H1 (cell line): ENCODE data around the gene INTS1. TPM values are rescaled to one million over a fixed set of nuclear protein-coding genes. Genes with fewer than 3 reads are reported as not detected.

ENCODE experiments used
- CTCF ChIA-PET: fragments of 300-600 bp; sonication (Branson Sonifier 250); formaldehyde crosslinking; loops from one replicate; lab custom pipeline; 2021; ENCODE audit not compliant: partially characterized antibody; lab: Charles Lee
- POLR2A ChIA-PET: fragments of 300-600 bp; sonication (Branson Sonifier 250); formaldehyde crosslinking; loops from one replicate; lab custom pipeline; 2021; ENCODE audit warnings: inconsistent platforms; ENCODE audit not compliant: partially characterized antibody; lab: Charles Lee
- DNase-seq, 2 experiments: peaks; one replicate each; pipeline versions ENCODE4 v3.0.0 to v3.0.0-alpha.2; 2010 to 2022; ENCODE audit warnings: low spot score in 2 of 2, low read depth in 1 of 2, mixed read lengths in 1 of 2
- FAIRE-seq: peaks from 2 replicates; lab custom pipeline; 2011; peaks lifted over from hg19 to GRCh38; lab: Jason Lieb, UNC
- H2AFZ ChIP-seq: 2 replicates; pipeline ENCODE4 v1.8.1; 2012; ENCODE audit warnings: low read length, inconsistent platforms
- H2AK5ac ChIP-seq: 2 replicates; pipeline ENCODE4 v1.6.1; 2013; ENCODE audit warnings: low read depth, low read length
- H2BK120ac ChIP-seq: replicated peaks from 2 replicates; pipeline ENCODE3; 2013; ENCODE audit warnings: low read depth, low read length, inconsistent platforms
- H2BK12ac ChIP-seq: 2 replicates; pipeline ENCODE4 v1.6.1; 2013; ENCODE audit warnings: low read depth, low read length
- H2BK15ac ChIP-seq: 2 replicates; pipeline ENCODE4 v1.6.1; 2013; ENCODE audit warnings: low read length
- H2BK20ac ChIP-seq: 2 replicates; pipeline ENCODE4 v1.6.1; 2013; ENCODE audit warnings: low read length
- H2BK5ac ChIP-seq: 2 replicates; pipeline ENCODE4 v1.6.1; 2013; ENCODE audit warnings: low read depth, low read length
- H3K14ac ChIP-seq: 2 replicates; pipeline ENCODE4 v1.6.1; 2013; ENCODE audit warnings: inconsistent platforms; ENCODE audit not compliant: insufficient read length
- H3K18ac ChIP-seq: 2 replicates; pipeline ENCODE4 v1.6.1; 2013; ENCODE audit warnings: low read length; ENCODE audit errors: extremely low read depth
- H3K23ac ChIP-seq: 2 replicates; pipeline ENCODE4 v1.6.1; 2013; ENCODE audit warnings: inconsistent platforms; ENCODE audit not compliant: insufficient read length
- H3K23me2 ChIP-seq: 2 replicates; pipeline ENCODE4 v1.6.1; 2013; ENCODE audit warnings: low read depth, low read length
- H3K27ac ChIP-seq: 2 replicates; pipeline ENCODE4 v1.6.1; 2011; ENCODE audit warnings: low read depth, low read length, inconsistent platforms
- H3K27me3 ChIP-seq, 4 experiments: replicated peaks in 1 of 4; 1 replicate in 1 of 4; 2 replicates in 3 of 4; pipeline versions ENCODE4 v1.6.1 to v1.8.1; 2011 to 2013; ENCODE audit warnings: low read length in 3 of 4, mild to moderate bottlenecking in 3 of 4, inconsistent platforms in 2 of 4, mixed read lengths in 2 of 4, moderate library complexity in 1 of 4; ENCODE audit not compliant: control insufficient read depth in 3 of 4, insufficient read depth in 3 of 4; ENCODE audit errors: extremely low read depth in 1 of 4
- H3K36me3 ChIP-seq, 4 experiments: 2 replicates each; pipeline versions ENCODE4 v1.6.1 to v1.8.1; 2011 to 2013; ENCODE audit warnings: mild to moderate bottlenecking in 4 of 4, low read length in 3 of 4, moderate library complexity in 2 of 4, control low read depth in 1 of 4, inconsistent platforms in 1 of 4; ENCODE audit not compliant: insufficient read depth in 4 of 4, control insufficient read depth in 2 of 4
- H3K4ac ChIP-seq: replicated peaks from 2 replicates; pipeline ENCODE3; 2013; ENCODE audit warnings: low read length, low read depth, mixed read lengths, inconsistent platforms; ENCODE audit not compliant: insufficient read length
- H3K4me1 ChIP-seq, 4 experiments: replicated peaks in 1 of 4; 1 replicate in 1 of 4; 2 replicates in 3 of 4; pipeline versions ENCODE4 v1.6.1 to v1.8.1; 2011 to 2013; ENCODE audit warnings: low read length in 3 of 4, inconsistent platforms in 2 of 4, mixed read lengths in 1 of 4; ENCODE audit not compliant: insufficient read depth in 4 of 4, control insufficient read depth in 3 of 4
- H3K4me2 ChIP-seq, 2 experiments: 2 replicates each; pipeline versions ENCODE4 v1.6.1 to v1.8.1; 2011 to 2013; ENCODE audit warnings: low read depth in 2 of 2, low read length in 2 of 2, control low read depth in 1 of 2, inconsistent platforms in 1 of 2, mild to moderate bottlenecking in 1 of 2; ENCODE audit not compliant: insufficient read depth in 1 of 2
- H3K4me3 ChIP-seq, 4 experiments: fragments of 200-600, 300-600 bp in 1 of 4; sonication (generic), shearing (Covaris generic), sonication (Bioruptor Twin) in 1 of 4; 2 replicates each; pipeline versions ENCODE4 v1.5.1 to v1.8.1; 2011 to 2016; ENCODE audit warnings: low read length in 4 of 4, low read depth in 3 of 4, control low read depth in 2 of 4, inconsistent platforms in 2 of 4, mild to moderate bottlenecking in 2 of 4, mixed read lengths in 1 of 4, moderate library complexity in 1 of 4; ENCODE audit not compliant: insufficient read depth in 2 of 4; ENCODE audit errors: extremely low read depth in 1 of 4
- H3K56ac ChIP-seq: replicated peaks from 2 replicates; pipeline ENCODE3; 2013; ENCODE audit warnings: low read depth, mild to moderate bottlenecking, mixed read lengths, low read length, inconsistent platforms; ENCODE audit not compliant: insufficient read length
- H3K79me1 ChIP-seq: 2 replicates; pipeline ENCODE4 v1.6.1; 2013; ENCODE audit warnings: low read depth, low read length, control low read depth
- H3K79me2 ChIP-seq, 2 experiments: 2 replicates each; pipeline versions ENCODE4 v1.6.1 to v1.8.1; 2012 to 2013; ENCODE audit warnings: low read length in 2 of 2, mild to moderate bottlenecking in 2 of 2, inconsistent platforms in 1 of 2; ENCODE audit not compliant: insufficient read depth in 2 of 2, control insufficient read depth in 1 of 2
- H3K9ac ChIP-seq, 4 experiments: replicated peaks in 1 of 4; 1 replicate in 1 of 4; 2 replicates in 3 of 4; pipeline versions ENCODE4 v1.6.1 to v1.8.1; 2011 to 2013; ENCODE audit warnings: low read depth in 3 of 4, low read length in 3 of 4, control low read depth in 2 of 4, mild to moderate bottlenecking in 2 of 4, moderate library complexity in 2 of 4, inconsistent platforms in 1 of 4; ENCODE audit errors: extremely low read depth in 1 of 4
- H3K9me3 ChIP-seq, 2 experiments: 2 replicates each; pipeline versions ENCODE4 v1.6.1 to v1.8.1; 2012 to 2013; ENCODE audit warnings: mild to moderate bottlenecking in 2 of 2, moderate library complexity in 2 of 2, control low read depth in 1 of 2, inconsistent platforms in 1 of 2, low read depth in 1 of 2, low read length in 1 of 2, mixed read lengths in 1 of 2; ENCODE audit not compliant: insufficient read depth in 2 of 2
- H4K20me1 ChIP-seq, 2 experiments: replicated peaks in 1 of 2; 2 replicates each; pipeline versions ENCODE3 to v1.8.1; 2011 to 2013; ENCODE audit warnings: inconsistent platforms in 2 of 2, low read length in 2 of 2, mild to moderate bottlenecking in 1 of 2; ENCODE audit not compliant: insufficient read depth in 2 of 2, control insufficient read depth in 1 of 2
- H4K5ac ChIP-seq: 2 replicates; pipeline ENCODE4 v1.6.1; 2013; ENCODE audit warnings: low read length, low read depth, mixed read lengths, inconsistent platforms; ENCODE audit not compliant: insufficient read length
- H4K8ac ChIP-seq: 2 replicates; pipeline ENCODE4 v1.8.0; 2013; ENCODE audit warnings: mild to moderate bottlenecking, moderate library complexity, low read length, inconsistent platforms; ENCODE audit not compliant: insufficient read depth; ENCODE audit errors: extremely low read depth
- H4K91ac ChIP-seq: replicated peaks from 2 replicates; pipeline ENCODE3; 2013; ENCODE audit warnings: low read length, mixed read lengths, inconsistent platforms; ENCODE audit not compliant: insufficient read length
- EGR1 ChIP-seq: IDR thresholded peaks from 2 replicates; pipeline ENCODE4 v1.6.1; 2011; ENCODE audit warnings: low read depth, low read length, borderline replicate concordance
- GABPA ChIP-seq: IDR thresholded peaks from 2 replicates; pipeline ENCODE4 v1.6.1; 2011; ENCODE audit warnings: mild to moderate bottlenecking, low read length, moderate library complexity, borderline replicate concordance; ENCODE audit not compliant: insufficient read depth
- JUND ChIP-seq: IDR thresholded peaks from 2 replicates; pipeline ENCODE4 v1.6.1; 2011; ENCODE audit warnings: mild to moderate bottlenecking, improper control_type of control experiment, low read length
- KDM4A ChIP-seq: IDR thresholded peaks from one replicate; pipeline ENCODE4 v1.7.1; 2012; ENCODE audit warnings: low read depth, mild to moderate bottlenecking, moderate library complexity, low read length, inconsistent platforms; ENCODE audit not compliant: severe bottlenecking
- KDM5A ChIP-seq: fragments of 200-600 bp; IDR thresholded peaks from 2 replicates; pipeline ENCODE4 v1.7.1; 2012; ENCODE audit warnings: mild to moderate bottlenecking, low read length, inconsistent platforms, mixed read lengths
- MAFK ChIP-seq: IDR thresholded peaks from 2 replicates; pipeline ENCODE4 v1.6.1; 2012; ENCODE audit warnings: low read depth, mild to moderate bottlenecking, improper control_type of control experiment, low read length
- POLR2AphosphoS5 ChIP-seq: IDR thresholded peaks from 2 replicates; pipeline ENCODE4 v1.6.1; 2011; ENCODE audit warnings: low read depth, low read length
- POU5F1 ChIP-seq: IDR thresholded peaks from 2 replicates; pipeline ENCODE4 v1.6.1; 2011; ENCODE audit warnings: low read depth, mild to moderate bottlenecking, low read length, moderate library complexity
- RBBP5 ChIP-seq: IDR thresholded peaks from 2 replicates; pipeline ENCODE4 v1.7.1; 2012; ENCODE audit warnings: low read depth, mild to moderate bottlenecking, inconsistent platforms, low read length, moderate library complexity, borderline replicate concordance
- RNF2 ChIP-seq: fragments of 200-900, 300-1000 bp; sonication (generic); IDR thresholded peaks from 2 replicates; pipeline ENCODE4 v1.7.1; 2016; ENCODE audit warnings: borderline replicate concordance, low read depth, mild to moderate bottlenecking, antibody characterized with exemption, low read length; ENCODE audit not compliant: poor library complexity, severe bottlenecking; ENCODE audit errors: missing control alignments
- SIN3A ChIP-seq, 2 experiments: IDR thresholded peaks in 1 of 2; conservative IDR thresholded peaks in 1 of 2; 2 replicates each; pipeline ENCODE4 v1.6.1; 2011 to 2012; ENCODE audit warnings: low read length in 2 of 2, improper control_type of control experiment in 1 of 2, low read depth in 1 of 2, mild to moderate bottlenecking in 1 of 2
- SP1 ChIP-seq: IDR thresholded peaks from 2 replicates; pipeline ENCODE4 v1.6.1; 2011; ENCODE audit warnings: low read depth, low read length
- SP4 ChIP-seq: IDR thresholded peaks from 2 replicates; pipeline ENCODE4 v1.6.1; 2012; ENCODE audit warnings: low read length, inconsistent platforms
- SUZ12 ChIP-seq: fragments of 200-600 bp; sonication (generic); IDR thresholded peaks from 2 replicates; pipeline ENCODE4 v1.6.1; 2012; ENCODE audit warnings: mild to moderate bottlenecking, inconsistent platforms, low read length, moderate library complexity, mixed read lengths
- TEAD4 ChIP-seq: IDR thresholded peaks from 2 replicates; pipeline ENCODE4 v1.6.1; 2012; ENCODE audit warnings: low read depth, low read length, inconsistent platforms, mixed read lengths
- WGBS, 2 experiments: shearing (Covaris generic) in 1 of 2; methylation state at CpG; one replicate each; pipeline versions ENCODE4 v1.1.6 to v1.1.7; 2013 to 2015; ENCODE audit warnings: low lambda C conversion rate in 2 of 2, mixed read lengths in 2 of 2, inconsistent platforms in 1 of 2, low coverage in 1 of 2, missing lambda C conversion rate in 1 of 2; ENCODE audit not compliant: insufficient replicate concordance in 2 of 2, insufficient coverage in 1 of 2, insufficient read length in 1 of 2; ENCODE audit errors: extremely low coverage in 1 of 2, missing lambda C conversion rate in 1 of 2; 5-methylcytosine and 5-hydroxymethylcytosine counted together
- polyA plus RNA-seq, 7 experiments: library from polyadenylated mRNA; depleted of rRNA in 3 of 7; stranded (reverse) in 5 of 7; unstranded in 2 of 7; fragments of >200 nt in 5 of 7; fragments of 200-250 nt in 2 of 7; gene quantifications; 1 replicate in 5 of 7; 2 replicates in 1 of 7; 4 replicates in 1 of 7; pipeline versions ENCODE4 v1.2.1 to v1.2.3, GENCODE V29; 2011 to 2013; ENCODE audit warnings: missing spikeins in 2 of 7, mixed read lengths in 2 of 7
- total RNA-seq: library from RNA; stranded (reverse); fragmentation: NEBNext Ultra II Directional; extraction: Animal tissue kit (Norgen Biotek cat#: 25700); gene quantifications from 2 replicates; pipeline ENCODE4 v1.2.1, GENCODE V29; 2021

INTS1 gene
- total and polyA plus RNA-seq, 2 of the 8 experiments (the other 6 are each of a cell fraction or from before 2014, with no cell fraction given) = 76.9 to 104 TPM

GRCh38 chr7:1431226-1431625 lies 73.0 kb downstream of the INTS1 start:
- no peak overlapping the region for H2BK120ac ChIP-seq
- ChIA-PET CTCF (interaction anchor here (0.7 to 4.6 kb wide), 15 partner anchors 9 to 438 kb away, joined by 3 to 62 read pairs (median 5); no protein-coding TSS in a partner anchor), POLR2A (no interaction called here)
- H3K23me2 ChIP-seq = no peaks in the 10 kb centered on the region
- H3K9ac ChIP-seq = no peak overlapping the region
- no peak overlapping the region for H3K27ac ChIP-seq
- no peak overlapping the region for H4K91ac ChIP-seq
- H3K56ac ChIP-seq = no peak overlapping the region
- no peaks in the 10 kb centered on the region for H3K36me3 ChIP-seq
- no peak for TF ChIP-seq MAFK
- TF ChIP-seq EGR1 = no peak
- no peak for TF ChIP-seq SUZ12
- TF ChIP-seq SP4 = no peak
- TF ChIP-seq POLR2AphosphoS5 = no peak
- no peak for TF ChIP-seq SIN3A (conservative IDR thresholded peaks at IDR 0.05 in 1 of 2, IDR thresholded peaks at IDR 0.05 in 1 of 2; ENCODE audit: low read depth in 1 of 2, low read length in 2 of 2)
- TF ChIP-seq TEAD4 = no peak
- no peak for TF ChIP-seq JUND
- no peak for TF ChIP-seq SP1
- TF ChIP-seq RNF2 = no peak
- no peak for TF ChIP-seq GABPA
- TF ChIP-seq POU5F1 = no peak
- no peak for TF ChIP-seq KDM4A
- TF ChIP-seq KDM5A = no peak
- TF ChIP-seq RBBP5 = no peak
- H2BK5ac ChIP-seq = no peak overlapping the region
- H2AK5ac ChIP-seq = no peak overlapping the region
- no peaks in the 10 kb centered on the region for H4K20me1 ChIP-seq
- WGBS, 2 experiments = 83% methylated on average over 10 of the region's 10 CpGs; no CpG with 5 or more reads in 1 of the 2 experiments
- no peak overlapping the region for H3K18ac ChIP-seq
- no peaks in the 10 kb centered on the region for H3K79me1 ChIP-seq
- no peak overlapping the region for H4K8ac ChIP-seq
- H2AFZ ChIP-seq = no peak overlapping the region
- no peaks in the 10 kb centered on the region for H3K27me3 ChIP-seq
- peaks cover 0 to 10% (median 5%) of the 10 kb centered on the region in 4 experiments; a peak in 5 of 7 replicates for H3K4me1 ChIP-seq
- no peak overlapping the region for H3K4me3 ChIP-seq
- no peak overlapping the region for H3K4ac ChIP-seq
- no peaks in the 10 kb centered on the region for H3K79me2 ChIP-seq
- no peak overlapping the region for H4K5ac ChIP-seq
- H3K14ac ChIP-seq = no peak overlapping the region
- DNase-seq (no peak), FAIRE-seq (no peak)
- H3K23ac ChIP-seq = no peak overlapping the region
- H3K4me2 ChIP-seq = no peak overlapping the region
- no peaks in the 10 kb centered on the region for H3K9me3 ChIP-seq
- H2BK20ac ChIP-seq = no peak overlapping the region
- H2BK15ac ChIP-seq = no peak overlapping the region
- no peak overlapping the region for H2BK12ac ChIP-seq
